Fibroblast of lung (primary cell): Measurements from ENCODE around the gene OGFOD3. TPM values are rescaled to one million over a fixed set of nuclear protein-coding genes. Genes with fewer than 3 reads are reported as not detected.

Source experiments
- DNase-seq, 2 donors: peaks; one replicate each; pipeline versions ENCODE4 v3.0.0 to v3.0.0-alpha.2; 2010; ENCODE audit warnings: low read depth in 2 of 2
- H2AFZ ChIP-seq: 2 replicates; pipeline ENCODE4 v1.5.1; 2012; ENCODE audit warnings: low read length, control low read depth, inconsistent platforms
- H3K27ac ChIP-seq: 2 replicates; pipeline ENCODE4 v1.5.1; 2011; ENCODE audit warnings: low read length, control low read depth; ENCODE audit not compliant: insufficient read depth
- H3K27me3 ChIP-seq: 2 replicates; pipeline ENCODE4 v1.5.1; 2011; ENCODE audit warnings: mild to moderate bottlenecking, low read length; ENCODE audit not compliant: control insufficient read depth, insufficient read depth
- H3K36me3 ChIP-seq: 2 replicates; pipeline ENCODE4 v1.5.1; 2011; ENCODE audit warnings: low read length; ENCODE audit not compliant: control insufficient read depth, insufficient read depth
- H3K4me1 ChIP-seq: 2 replicates; pipeline ENCODE4 v1.5.1; 2011; ENCODE audit warnings: low read length; ENCODE audit not compliant: control insufficient read depth, insufficient read depth; ENCODE audit errors: extremely low read depth
- H3K4me2 ChIP-seq: 2 replicates; pipeline ENCODE4 v1.5.1; 2011; ENCODE audit warnings: low read length, control low read depth; ENCODE audit not compliant: insufficient read depth; ENCODE audit errors: extremely low read depth
- H3K4me3 ChIP-seq, 4 experiments: fragments of 200-600 bp in 1 of 4; sonication (generic) in 1 of 4; replicated peaks in 1 of 4; 2 replicates each; pipeline ENCODE4 v1.5.1; 2011 to 2016; ENCODE audit warnings: low read length in 4 of 4, low read depth in 3 of 4, mild to moderate bottlenecking in 3 of 4, control low read depth in 2 of 4, inconsistent platforms in 1 of 4, mixed read lengths in 1 of 4; ENCODE audit not compliant: insufficient read depth in 1 of 4; ENCODE audit errors: control extremely low read depth in 1 of 4
- H3K79me2 ChIP-seq: 2 replicates; pipeline ENCODE4 v1.5.1; 2012; ENCODE audit warnings: mild to moderate bottlenecking, low read length, inconsistent platforms; ENCODE audit not compliant: control insufficient read depth, insufficient read depth
- H3K9ac ChIP-seq: 2 replicates; pipeline ENCODE4 v1.5.1; 2011; ENCODE audit warnings: mild to moderate bottlenecking, low read length, control low read depth; ENCODE audit not compliant: insufficient read depth
- H3K9me3 ChIP-seq: 2 replicates; pipeline ENCODE4 v1.5.1; 2012; ENCODE audit warnings: low read depth, low read length; ENCODE audit not compliant: control insufficient read depth, insufficient read depth
- H4K20me1 ChIP-seq: 2 replicates; pipeline ENCODE4 v1.5.1; 2011; ENCODE audit warnings: low read length; ENCODE audit not compliant: control insufficient read depth, insufficient read depth; ENCODE audit errors: extremely low read depth
- EZH2 ChIP-seq: IDR thresholded peaks from 2 replicates; pipeline ENCODE4 v1.5.1; 2012; ENCODE audit warnings: low read length, control low read depth, mild to moderate bottlenecking; ENCODE audit errors: missing control alignments
- polyA plus RNA-seq, 2 donors: library from polyadenylated mRNA; depleted of rRNA in 1 of 2; stranded (reverse) in 1 of 2; unstranded in 1 of 2; fragments of >200 nt; gene quantifications; 2 replicates each; pipeline ENCODE4 v1.2.1, GENCODE V29; 2011 to 2012; ENCODE audit warnings: missing spikeins in 1 of 2
- total RNA-seq: library from RNA; depleted of rRNA; stranded (reverse); fragments of >200 nt; gene quantifications from 2 replicates; pipeline ENCODE4 v1.2.1, GENCODE V29; 2014
- TF ChIP-seq, protein P1 (sequence below), 2 donors: IDR thresholded peaks in 1 of 2; conservative IDR thresholded peaks in 1 of 2; 1 replicate in 1 of 2; 2 replicates in 1 of 2; pipeline ENCODE4 v1.5.1; 2011 to 2012; ENCODE audit warnings: low read length in 2 of 2, control low read depth in 1 of 2, inconsistent platforms in 1 of 2, low read depth in 1 of 2, mild to moderate bottlenecking in 1 of 2

OGFOD3 gene
- total and polyA plus RNA-seq, 2 donors (not counting 1 experiment from before 2014, with no cell fraction given): 25.6 to 27.1 TPM

DNA sequence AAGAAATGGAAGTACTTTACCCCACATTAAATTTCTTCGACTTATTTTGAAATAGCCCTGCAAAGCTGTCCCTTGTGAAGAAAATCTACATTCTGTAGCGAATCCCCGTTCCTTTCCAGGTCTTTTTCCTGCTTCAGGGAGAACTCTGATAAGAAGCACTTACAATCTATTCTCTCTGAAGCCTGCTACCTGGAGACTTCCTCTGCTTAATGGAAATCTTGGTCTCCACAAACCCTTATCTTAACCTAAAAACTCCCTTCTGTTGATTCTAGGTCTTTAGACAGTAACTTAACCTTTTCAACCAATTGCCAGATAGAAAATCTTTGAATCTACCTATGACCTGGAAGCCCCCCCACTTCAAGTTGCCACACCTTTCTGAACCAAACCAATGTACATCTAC is 33.8 kb upstream of the OGFOD3 start:
- Histone ChIP-seq H3K79me2 (peaks cover 11% of the 10 kb centered on the region), H3K4me2 (no peak overlapping the region), H4K20me1 (no peaks in the 10 kb centered on the region), H3K4me3 (no peak overlapping the region), H3K9ac (no peak overlapping the region), H3K36me3 (peaks cover 2% of the 10 kb centered on the region), H3K9me3 (no peaks in the 10 kb centered on the region), H3K27ac (no peak overlapping the region), H2AFZ (no peak overlapping the region), H3K27me3 (no peaks in the 10 kb centered on the region), H3K4me1 (peaks cover 6% of the 10 kb centered on the region)
- TF ChIP-seq, protein P1, sequence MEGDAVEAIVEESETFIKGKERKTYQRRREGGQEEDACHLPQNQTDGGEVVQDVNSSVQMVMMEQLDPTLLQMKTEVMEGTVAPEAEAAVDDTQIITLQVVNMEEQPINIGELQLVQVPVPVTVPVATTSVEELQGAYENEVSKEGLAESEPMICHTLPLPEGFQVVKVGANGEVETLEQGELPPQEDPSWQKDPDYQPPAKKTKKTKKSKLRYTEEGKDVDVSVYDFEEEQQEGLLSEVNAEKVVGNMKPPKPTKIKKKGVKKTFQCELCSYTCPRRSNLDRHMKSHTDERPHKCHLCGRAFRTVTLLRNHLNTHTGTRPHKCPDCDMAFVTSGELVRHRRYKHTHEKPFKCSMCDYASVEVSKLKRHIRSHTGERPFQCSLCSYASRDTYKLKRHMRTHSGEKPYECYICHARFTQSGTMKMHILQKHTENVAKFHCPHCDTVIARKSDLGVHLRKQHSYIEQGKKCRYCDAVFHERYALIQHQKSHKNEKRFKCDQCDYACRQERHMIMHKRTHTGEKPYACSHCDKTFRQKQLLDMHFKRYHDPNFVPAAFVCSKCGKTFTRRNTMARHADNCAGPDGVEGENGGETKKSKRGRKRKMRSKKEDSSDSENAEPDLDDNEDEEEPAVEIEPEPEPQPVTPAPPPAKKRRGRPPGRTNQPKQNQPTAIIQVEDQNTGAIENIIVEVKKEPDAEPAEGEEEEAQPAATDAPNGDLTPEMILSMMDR (conservative IDR thresholded peaks at IDR 0.05 in 1 of 2, IDR thresholded peaks at IDR 0.05 in 1 of 2; ENCODE audit: low read depth in 1 of 2, low read length in 2 of 2): no peak
- TF ChIP-seq EZH2: no peak
- no peak for DNase-seq

- Histone ChIP-seq H4K20me1 (no peaks in the 10 kb centered on the region), H3K9me3 (no peaks in the 10 kb centered on the region), H3K4me1 (peaks cover 6% of the 10 kb centered on the region), H3K27ac (peak within 1 kb of the TSS; percentile 89), H3K9ac (peak within 1 kb of the TSS; percentile 89), H3K4me3 (peak within 1 kb of the TSS; percentile 62 to 86 (median 83)), H3K79me2 (peaks cover 11% of the 10 kb centered on the region), H2AFZ (peak within 1 kb of the TSS; percentile 74), H3K27me3 (no peaks in the 10 kb centered on the region), H3K36me3 (peaks cover 4% of the 10 kb centered on the region), H3K4me2 (peak within 1 kb of the TSS; percentile 90)
- no peak for TF ChIP-seq EZH2
- TF ChIP-seq, protein P1 (conservative IDR thresholded peaks at IDR 0.05 in 1 of 2, IDR thresholded peaks at IDR 0.05 in 1 of 2; ENCODE audit: low read depth in 1 of 2, low read length in 2 of 2): no peak
- DNase-seq: peak; percentile 91 to 94
Measured at GRCh38 chr17:82450357-82451106, 32.1 kb upstream of the OGFOD3 start, which contains the start of gene CYBC1. Gene CYBC1, minus strand, starts transcription at chr17:82450752. Its CDS starts 1,498 bp downstream, at chr17:82449254.

- peaks cover 6% of the 10 kb centered on the region for H3K4me1 ChIP-seq
- TF ChIP-seq, protein P1 (conservative IDR thresholded peaks at IDR 0.05 in 1 of 2, IDR thresholded peaks at IDR 0.05 in 1 of 2; ENCODE audit: low read depth in 1 of 2, low read length in 2 of 2): no peak
- TF ChIP-seq EZH2: no peak
- peak overlapping the region; percentile 89 for H3K9ac ChIP-seq
- no peaks in the 10 kb centered on the region for H3K27me3 ChIP-seq
- H3K9me3 ChIP-seq: no peaks in the 10 kb centered on the region
- H3K4me3 ChIP-seq: peak overlapping the region; percentile 62 to 86 (median 83)
- no peaks in the 10 kb centered on the region for H4K20me1 ChIP-seq
- peaks cover 6% of the 10 kb centered on the region for H3K36me3 ChIP-seq
- peak overlapping the region; percentile 83 for H3K4me2 ChIP-seq
- H3K79me2 ChIP-seq: peaks cover 11% of the 10 kb centered on the region
- peak overlapping the region; percentile 86 for H3K27ac ChIP-seq
- DNase-seq: no peak
- H2AFZ ChIP-seq: no peak overlapping the region
Measured at GRCh38 chr17:82449883-82450356, 31.5 kb upstream of the OGFOD3 start.
